Glutamatergic neuron (in vitro differentiated cells): Measurements from ENCODE around the gene TPRKB. TPM values are rescaled to one million over a fixed set of nuclear protein-coding genes. Genes with fewer than 3 reads are reported as not detected.
"Not testable (repeated sequence)": the region's sequence is repeated elsewhere in the genome, so short reads cannot be mapped to it uniquely, and the experiment has no call there.

Experiments
- DNase-seq: peaks from one replicate; pipeline ENCODE4 v3.0.0; 2022
- H3K27ac Mint-ChIP-seq: one replicate; pipeline ENCODE4 v1.8.0; 2020; ENCODE audit warnings: mild to moderate bottlenecking, mixed read lengths, inconsistent platforms; ENCODE audit not compliant: unreplicated experiment
- H3K27me3 Mint-ChIP-seq: one replicate; pipeline ENCODE4 v1.8.0; 2020; ENCODE audit warnings: mild to moderate bottlenecking, moderate library complexity, mixed read lengths, inconsistent platforms; ENCODE audit not compliant: unreplicated experiment
- H3K36me3 Mint-ChIP-seq: one replicate; pipeline ENCODE4 v1.8.0; 2020; ENCODE audit warnings: mild to moderate bottlenecking, mixed read lengths, inconsistent platforms; ENCODE audit not compliant: unreplicated experiment
- H3K4me1 Mint-ChIP-seq: one replicate; pipeline ENCODE4 v1.8.0; 2020; ENCODE audit warnings: mild to moderate bottlenecking, low read depth, mixed read lengths, inconsistent platforms; ENCODE audit not compliant: unreplicated experiment
- H3K4me3 Mint-ChIP-seq: one replicate; pipeline ENCODE4 v1.8.0; 2020; ENCODE audit warnings: mild to moderate bottlenecking, mixed read lengths, inconsistent platforms; ENCODE audit not compliant: unreplicated experiment
- H3K9me3 Mint-ChIP-seq: one replicate; pipeline ENCODE4 v1.8.0; 2020; ENCODE audit warnings: mild to moderate bottlenecking, moderate library complexity, mixed read lengths, inconsistent platforms; ENCODE audit not compliant: unreplicated experiment
- total RNA-seq: library from RNA; stranded (reverse); fragmentation: NEBNext Ultra II Directional; extraction: Animal tissue kit (Norgen Biotek cat#: 25700); gene quantifications from one replicate; pipeline ENCODE4 v1.2.1, GENCODE V29; 2021; ENCODE audit not compliant: unreplicated experiment
- TF ChIP-seq, protein P1 (sequence below): fragments of 200-600 bp; sonication (generic); IDR thresholded peaks from one replicate; pipeline ENCODE4 v1.5.0; 2021; ENCODE audit not compliant: partially characterized antibody, unreplicated experiment

TPRKB gene
- total RNA-seq, 1 donor from 2014 or later: 27.2 TPM

DNA sequence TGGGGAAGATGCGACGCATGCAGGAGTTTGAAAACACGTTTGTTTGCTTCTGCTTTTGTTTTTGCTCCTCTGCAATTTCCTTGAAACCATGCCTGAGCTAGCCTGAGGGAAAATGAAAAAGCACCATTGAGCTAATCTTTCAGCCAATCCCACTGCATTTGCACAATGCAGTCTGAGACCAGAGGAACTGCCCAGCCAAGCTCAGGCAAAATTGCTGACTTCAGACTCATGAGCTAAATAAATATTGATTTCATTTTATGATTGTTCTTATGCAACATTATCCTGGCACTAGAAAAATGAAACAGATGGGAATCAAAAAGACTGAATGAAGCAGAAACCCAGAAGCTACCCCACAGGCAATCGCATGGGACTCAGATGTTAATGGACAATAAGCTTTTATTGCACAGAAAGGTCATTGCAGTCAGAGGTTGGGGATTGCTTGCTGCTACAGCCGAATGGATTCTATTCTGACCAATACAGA lies 37.0 kb downstream of the TPRKB start:
- H3K4me1 Mint-ChIP-seq: no peaks in the 10 kb centered on the region
- DNase-seq: no peak
- TF ChIP-seq, protein P1, sequence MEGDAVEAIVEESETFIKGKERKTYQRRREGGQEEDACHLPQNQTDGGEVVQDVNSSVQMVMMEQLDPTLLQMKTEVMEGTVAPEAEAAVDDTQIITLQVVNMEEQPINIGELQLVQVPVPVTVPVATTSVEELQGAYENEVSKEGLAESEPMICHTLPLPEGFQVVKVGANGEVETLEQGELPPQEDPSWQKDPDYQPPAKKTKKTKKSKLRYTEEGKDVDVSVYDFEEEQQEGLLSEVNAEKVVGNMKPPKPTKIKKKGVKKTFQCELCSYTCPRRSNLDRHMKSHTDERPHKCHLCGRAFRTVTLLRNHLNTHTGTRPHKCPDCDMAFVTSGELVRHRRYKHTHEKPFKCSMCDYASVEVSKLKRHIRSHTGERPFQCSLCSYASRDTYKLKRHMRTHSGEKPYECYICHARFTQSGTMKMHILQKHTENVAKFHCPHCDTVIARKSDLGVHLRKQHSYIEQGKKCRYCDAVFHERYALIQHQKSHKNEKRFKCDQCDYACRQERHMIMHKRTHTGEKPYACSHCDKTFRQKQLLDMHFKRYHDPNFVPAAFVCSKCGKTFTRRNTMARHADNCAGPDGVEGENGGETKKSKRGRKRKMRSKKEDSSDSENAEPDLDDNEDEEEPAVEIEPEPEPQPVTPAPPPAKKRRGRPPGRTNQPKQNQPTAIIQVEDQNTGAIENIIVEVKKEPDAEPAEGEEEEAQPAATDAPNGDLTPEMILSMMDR: no peak
- H3K36me3 Mint-ChIP-seq: no peaks in the 10 kb centered on the region
- peaks cover 6% of the 10 kb centered on the region for H3K9me3 Mint-ChIP-seq
- no peak overlapping the region for H3K4me3 Mint-ChIP-seq
- H3K27me3 Mint-ChIP-seq: peaks cover 9% of the 10 kb centered on the region
- H3K27ac Mint-ChIP-seq: no peak overlapping the region

DNA sequence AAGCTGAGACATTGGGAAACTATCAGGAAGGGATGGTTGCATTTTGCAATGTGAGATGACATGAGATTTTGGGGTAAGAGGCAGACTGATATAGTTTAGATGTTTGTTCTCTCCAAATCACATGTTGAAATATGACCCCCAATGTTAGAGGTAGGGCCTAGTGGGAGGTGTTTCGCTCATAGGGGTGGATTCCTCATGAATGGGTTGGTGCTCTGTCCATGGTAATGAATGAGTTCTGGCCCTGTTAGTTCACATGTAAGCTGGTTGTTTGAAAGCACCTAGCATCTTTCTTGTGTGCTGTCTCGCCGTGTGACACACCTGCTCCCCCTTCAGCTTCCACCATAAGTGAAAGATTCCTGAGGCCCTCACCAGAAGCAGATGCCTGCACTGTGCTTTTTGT lies 37.7 kb downstream of the TPRKB start:
- TF ChIP-seq, protein P1: no peak
- Mint-ChIP-seq H3K9me3 (peaks cover 6% of the 10 kb centered on the region), H3K4me3 (no peak overlapping the region), H3K27ac (no peak overlapping the region), H3K36me3 (no peaks in the 10 kb centered on the region), H3K27me3 (peaks cover 9% of the 10 kb centered on the region), H3K4me1 (no peaks in the 10 kb centered on the region)
- DNase-seq: no peak

DNA sequence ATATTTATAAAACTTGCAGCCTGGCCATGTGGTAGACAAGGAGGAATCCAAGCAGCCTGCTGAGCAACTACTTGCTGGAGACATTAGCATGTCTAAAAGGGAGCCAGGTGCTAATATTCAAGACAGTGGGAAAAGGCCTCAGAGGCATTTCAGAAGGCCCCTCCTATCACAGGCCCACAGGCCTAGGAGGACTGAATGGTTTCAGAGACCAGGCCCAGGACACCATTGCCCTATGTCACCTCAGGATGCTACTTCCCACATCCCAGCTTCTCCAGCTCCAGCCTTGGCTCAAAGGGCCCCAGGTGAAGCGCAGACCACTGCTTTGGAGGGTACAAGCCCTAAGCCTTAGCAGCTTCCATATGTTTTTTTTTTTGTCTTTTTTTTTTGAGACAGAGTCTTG lies 39.0 kb downstream of the TPRKB start:
- Mint-ChIP-seq H3K36me3 (no peaks in the 10 kb centered on the region), H3K9me3 (peaks cover 6% of the 10 kb centered on the region), H3K27ac (no peak overlapping the region), H3K27me3 (peaks cover 7% of the 10 kb centered on the region), H3K4me3 (no peak overlapping the region), H3K4me1 (no peaks in the 10 kb centered on the region)
- DNase-seq: no peak
- TF ChIP-seq, protein P1: no peak

DNA sequence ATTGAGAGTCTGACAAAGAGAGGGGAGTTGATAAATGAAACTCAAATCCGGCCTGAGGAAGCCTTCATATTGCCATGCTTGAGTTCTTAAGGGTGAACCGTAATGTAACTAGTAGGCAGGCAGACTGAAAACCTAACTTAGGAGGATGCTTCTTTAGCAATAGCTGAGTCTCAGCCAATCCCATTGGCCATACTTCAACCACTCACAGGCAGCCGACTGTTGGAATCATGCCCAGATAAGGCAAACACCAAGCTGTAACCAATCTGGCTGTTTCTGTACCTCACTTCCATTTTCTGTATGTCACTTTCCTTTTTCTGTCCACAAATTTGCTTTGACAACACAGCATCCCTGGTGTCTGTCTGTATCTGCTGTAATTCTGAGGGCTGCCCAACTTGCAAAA lies 39.5 kb downstream of the TPRKB start:
- Mint-ChIP-seq H3K27me3 (peaks cover 7% of the 10 kb centered on the region), H3K4me3 (no peak overlapping the region), H3K9me3 (peaks cover 6% of the 10 kb centered on the region), H3K4me1 (no peaks in the 10 kb centered on the region), H3K36me3 (no peaks in the 10 kb centered on the region), H3K27ac (no peak overlapping the region)
- no peak for DNase-seq
- TF ChIP-seq, protein P1: no peak

DNA sequence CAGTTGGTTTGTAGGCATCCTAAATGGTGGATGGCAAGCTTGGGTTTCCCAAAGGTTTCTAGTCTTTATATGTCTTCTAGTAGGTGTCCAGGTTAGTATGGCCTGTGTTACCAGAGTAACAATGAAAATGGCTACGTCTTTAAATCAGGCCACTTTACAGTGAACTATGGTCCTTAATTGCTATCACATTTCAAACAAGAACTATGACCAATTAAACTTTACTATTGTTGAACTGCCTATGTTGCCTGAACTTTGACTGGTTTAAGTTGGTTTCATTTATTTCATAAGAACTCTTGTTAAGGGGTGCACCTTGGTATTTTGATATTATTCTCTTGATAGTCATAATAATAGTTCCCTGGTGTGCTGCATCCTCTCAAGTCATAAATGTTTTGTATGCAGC lies 40.2 kb downstream of the TPRKB start:
- not testable (repeated sequence) for H3K4me1 Mint-ChIP-seq, H3K9me3 Mint-ChIP-seq, H3K27me3 Mint-ChIP-seq, H3K27ac Mint-ChIP-seq, H3K4me3 Mint-ChIP-seq, H3K36me3 Mint-ChIP-seq, DNase-seq

DNA sequence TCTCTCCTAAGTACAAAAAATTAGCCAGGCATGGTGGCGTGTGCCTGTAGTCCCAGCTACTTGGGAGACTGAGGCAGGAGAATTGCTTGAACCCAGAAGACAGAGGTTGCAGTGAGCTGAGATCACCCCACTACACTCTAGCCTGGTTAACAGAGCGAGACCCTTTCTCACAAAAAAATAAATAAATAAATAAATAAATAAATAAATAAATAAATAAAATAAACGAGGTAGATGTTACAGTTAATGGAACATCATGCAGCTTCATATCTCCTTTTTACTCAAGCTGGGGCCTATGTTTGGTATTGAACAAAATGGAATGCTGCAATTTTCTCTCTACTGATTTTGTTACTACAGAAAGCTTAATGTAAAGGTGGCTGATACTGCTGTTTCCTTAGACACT lies 40.6 kb downstream of the TPRKB start:
- not testable (repeated sequence) for H3K4me3 Mint-ChIP-seq, H3K27me3 Mint-ChIP-seq, H3K27ac Mint-ChIP-seq, H3K36me3 Mint-ChIP-seq, DNase-seq, H3K4me1 Mint-ChIP-seq, H3K9me3 Mint-ChIP-seq
